ENCODE measurements around the gene RALGAPA2.

GRCh38 chr20:20426655-20426907 is 285.9 kb downstream of the RALGAPA2 start:
- TF ChIP-seq POLR2A (IDR thresholded peaks at IDR 0.05), result no peak
- TF ChIP-seq CTCF (IDR thresholded peaks at IDR 0.05), result no peak
- TF ChIP-seq POLR2AphosphoS5 (IDR thresholded peaks at IDR 0.05), result no peak
